RWPE2 (cell line): ENCODE results near the gene PEAR1.

ENCODE experiments used
- ATAC-seq: fragments of 200-7000 bp; cut with Tn5 transposase; 3 replicates; pipeline ENCODE4 v1.9.1; 2021; ENCODE audit warnings: low read depth
- DNase-seq: peaks from one replicate; pipeline ENCODE4 v3.0.0-alpha.2; 2020; ENCODE audit warnings: low spot score
- H3K27ac ChIP-seq: fragments of 450-650 bp; 2 replicates; pipeline ENCODE4 v1.5.1; 2017; ENCODE audit warnings: mild to moderate bottlenecking; ENCODE audit not compliant: poor library complexity, severe bottlenecking
- H3K27me3 ChIP-seq: fragments of 250-450 bp; sonication (Bioruptor Pico); 2 replicates; pipeline ENCODE4 v1.5.1; 2021; ENCODE audit warnings: mild to moderate bottlenecking, moderate library complexity; ENCODE audit not compliant: insufficient read depth, poor library complexity, severe bottlenecking
- H3K36me3 ChIP-seq: fragments of 250-450 bp; sonication (Bioruptor Pico); 2 replicates; pipeline ENCODE4 v1.5.1; 2020; ENCODE audit warnings: low read depth, mild to moderate bottlenecking, moderate library complexity
- H3K4me1 ChIP-seq: fragments of 250-450 bp; sonication (Bioruptor Pico); 2 replicates; pipeline ENCODE4 v1.5.1; 2021; ENCODE audit warnings: mild to moderate bottlenecking, moderate library complexity; ENCODE audit not compliant: insufficient read depth, poor library complexity, severe bottlenecking
- H3K4me3 ChIP-seq: fragments of 250-450 bp; sonication (Bioruptor Pico); 2 replicates; pipeline ENCODE4 v1.5.1; 2021; ENCODE audit warnings: mild to moderate bottlenecking, moderate library complexity; ENCODE audit not compliant: severe bottlenecking
- H3K9me3 ChIP-seq: fragments of 250-450 bp; sonication (Bioruptor Pico); 2 replicates; pipeline ENCODE4 v1.5.1; 2021; ENCODE audit warnings: mild to moderate bottlenecking, moderate library complexity; ENCODE audit not compliant: severe bottlenecking
- TF ChIP-seq, protein P1 (sequence below): fragments of 450-650 bp; IDR thresholded peaks from one replicate; pipeline ENCODE4 v1.5.1; 2017; ENCODE audit warnings: mild to moderate bottlenecking, moderate library complexity; ENCODE audit not compliant: poor library complexity, severe bottlenecking

Gene PEAR1

DNA sequence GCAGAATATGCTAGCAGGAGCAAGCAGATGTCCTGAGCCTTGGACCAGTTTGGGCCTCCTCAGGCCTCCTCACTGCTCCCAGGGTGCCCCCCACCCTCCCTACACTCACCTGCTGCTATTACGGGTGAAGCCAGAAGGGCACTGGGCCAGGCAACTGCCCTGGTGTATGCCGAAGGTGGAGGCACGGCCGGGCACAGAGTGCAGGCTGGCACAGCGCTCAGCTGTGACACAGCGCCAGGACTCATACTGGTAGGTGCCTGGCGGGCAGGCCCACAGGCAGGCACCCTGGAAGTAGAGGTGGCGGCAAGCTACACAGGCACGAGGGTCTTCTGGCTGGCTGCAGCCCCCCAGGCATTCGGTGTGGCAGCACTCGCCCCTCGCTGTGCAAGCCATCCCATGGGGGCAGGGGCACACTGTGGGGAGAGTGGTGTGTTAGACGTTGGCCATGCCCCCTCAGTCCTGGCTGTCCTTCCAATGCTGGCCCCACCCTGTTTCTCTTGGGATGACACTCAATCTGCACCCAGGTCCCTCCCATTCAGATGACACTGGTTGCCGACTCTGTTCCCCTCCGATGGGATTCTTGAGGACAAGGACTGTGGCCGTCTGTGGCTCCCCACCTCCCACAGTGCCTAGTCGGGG, 41.6 kb upstream of the PEAR1 start:
- Histone ChIP-seq H3K9me3 (no peaks in the 10 kb centered on the region), H3K27me3 (no peaks in the 10 kb centered on the region), H3K27ac (no peak overlapping the region), H3K4me3 (no peak overlapping the region), H3K4me1 (no peaks in the 10 kb centered on the region), H3K36me3 (no peaks in the 10 kb centered on the region)
- ATAC-seq (no peak), DNase-seq (no peak)
- TF ChIP-seq, protein P1, sequence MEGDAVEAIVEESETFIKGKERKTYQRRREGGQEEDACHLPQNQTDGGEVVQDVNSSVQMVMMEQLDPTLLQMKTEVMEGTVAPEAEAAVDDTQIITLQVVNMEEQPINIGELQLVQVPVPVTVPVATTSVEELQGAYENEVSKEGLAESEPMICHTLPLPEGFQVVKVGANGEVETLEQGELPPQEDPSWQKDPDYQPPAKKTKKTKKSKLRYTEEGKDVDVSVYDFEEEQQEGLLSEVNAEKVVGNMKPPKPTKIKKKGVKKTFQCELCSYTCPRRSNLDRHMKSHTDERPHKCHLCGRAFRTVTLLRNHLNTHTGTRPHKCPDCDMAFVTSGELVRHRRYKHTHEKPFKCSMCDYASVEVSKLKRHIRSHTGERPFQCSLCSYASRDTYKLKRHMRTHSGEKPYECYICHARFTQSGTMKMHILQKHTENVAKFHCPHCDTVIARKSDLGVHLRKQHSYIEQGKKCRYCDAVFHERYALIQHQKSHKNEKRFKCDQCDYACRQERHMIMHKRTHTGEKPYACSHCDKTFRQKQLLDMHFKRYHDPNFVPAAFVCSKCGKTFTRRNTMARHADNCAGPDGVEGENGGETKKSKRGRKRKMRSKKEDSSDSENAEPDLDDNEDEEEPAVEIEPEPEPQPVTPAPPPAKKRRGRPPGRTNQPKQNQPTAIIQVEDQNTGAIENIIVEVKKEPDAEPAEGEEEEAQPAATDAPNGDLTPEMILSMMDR, result no peak

DNA sequence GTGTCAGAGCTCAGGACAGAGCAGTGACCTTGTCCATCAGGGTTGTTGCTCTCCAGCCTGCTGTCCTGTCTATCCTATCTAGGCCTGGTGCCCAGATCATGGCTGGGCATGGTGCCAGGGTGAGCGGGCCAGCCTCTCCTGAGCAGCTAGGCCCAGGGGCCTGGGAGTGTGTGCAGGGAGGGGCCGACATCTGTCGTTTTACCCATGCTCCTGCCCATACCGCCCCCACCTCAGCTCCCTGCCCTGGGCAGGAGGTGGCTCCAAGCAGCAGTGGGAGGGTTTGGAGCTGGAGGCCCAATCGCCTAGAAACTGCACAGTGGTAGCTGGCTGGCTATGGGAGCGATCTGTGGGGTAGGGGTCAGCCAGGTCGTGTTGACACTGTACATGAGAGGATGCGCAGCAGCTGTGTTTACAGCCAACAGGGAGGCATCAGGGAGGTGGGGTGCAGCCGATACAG, 41.1 kb upstream of the PEAR1 start:
- TF ChIP-seq, protein P1, result no peak
- Histone ChIP-seq H3K9me3 (no peaks in the 10 kb centered on the region), H3K27me3 (no peaks in the 10 kb centered on the region), H3K36me3 (no peaks in the 10 kb centered on the region), H3K4me3 (no peak overlapping the region), H3K27ac (no peak overlapping the region), H3K4me1 (no peaks in the 10 kb centered on the region)
- ATAC-seq, result no peak
- DNase-seq, result no peak

DNA sequence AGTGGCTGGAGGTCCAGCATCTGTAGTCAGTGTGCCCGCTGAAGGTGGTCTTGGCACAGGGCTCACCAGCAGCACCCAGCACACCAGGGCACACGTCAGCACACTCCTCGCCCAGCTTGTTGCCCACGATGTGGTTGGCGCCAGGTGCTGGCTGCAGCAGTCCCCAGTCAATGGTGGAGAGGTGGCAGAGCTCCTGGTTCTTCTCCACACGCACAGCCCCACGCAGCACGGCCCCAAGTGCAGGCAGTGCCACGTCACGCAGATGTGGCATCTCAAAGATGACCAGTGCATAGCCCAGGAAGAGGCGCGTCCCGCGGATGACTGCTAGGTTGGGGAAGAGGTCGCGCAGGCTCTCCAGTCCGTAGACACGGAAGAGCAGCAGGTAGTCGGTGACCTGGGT, 39.8 kb upstream of the PEAR1 start:
- Histone ChIP-seq H3K4me3 (no peak overlapping the region), H3K4me1 (no peaks in the 10 kb centered on the region), H3K27me3 (peaks cover 6% of the 10 kb centered on the region), H3K9me3 (no peaks in the 10 kb centered on the region), H3K27ac (no peak overlapping the region), H3K36me3 (no peaks in the 10 kb centered on the region)
- TF ChIP-seq, protein P1, result no peak
- ATAC-seq (no peak), DNase-seq (no peak)

DNA sequence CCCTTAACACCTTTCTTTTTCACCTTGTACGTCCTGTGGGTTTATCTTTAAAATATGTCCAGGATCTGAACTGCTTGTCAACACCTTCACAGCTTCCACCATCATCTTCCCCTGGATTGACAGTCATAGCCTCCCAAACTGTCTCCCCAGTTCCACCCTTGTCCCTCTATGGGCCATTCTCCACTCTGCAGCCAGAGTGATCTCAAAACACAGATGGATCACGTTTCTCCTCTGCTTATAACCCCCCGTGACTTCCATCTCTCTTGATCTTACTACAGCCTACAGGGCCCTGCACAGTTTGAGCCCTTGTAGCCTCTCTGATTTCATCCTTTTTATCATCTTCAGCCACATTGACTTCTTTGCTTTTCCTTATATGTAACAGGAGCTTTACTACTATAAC, 38.9 kb upstream of the PEAR1 start:
- TF ChIP-seq, protein P1, result no peak
- H3K9me3 ChIP-seq, result no peaks in the 10 kb centered on the region
- H3K27me3 ChIP-seq, result peaks cover 15% of the 10 kb centered on the region
- DNase-seq (no peak), ATAC-seq (no peak)
- no peak overlapping the region for H3K27ac ChIP-seq
- H3K4me3 ChIP-seq, result no peak overlapping the region
- no peaks in the 10 kb centered on the region for H3K4me1 ChIP-seq
- H3K36me3 ChIP-seq, result no peaks in the 10 kb centered on the region

DNA sequence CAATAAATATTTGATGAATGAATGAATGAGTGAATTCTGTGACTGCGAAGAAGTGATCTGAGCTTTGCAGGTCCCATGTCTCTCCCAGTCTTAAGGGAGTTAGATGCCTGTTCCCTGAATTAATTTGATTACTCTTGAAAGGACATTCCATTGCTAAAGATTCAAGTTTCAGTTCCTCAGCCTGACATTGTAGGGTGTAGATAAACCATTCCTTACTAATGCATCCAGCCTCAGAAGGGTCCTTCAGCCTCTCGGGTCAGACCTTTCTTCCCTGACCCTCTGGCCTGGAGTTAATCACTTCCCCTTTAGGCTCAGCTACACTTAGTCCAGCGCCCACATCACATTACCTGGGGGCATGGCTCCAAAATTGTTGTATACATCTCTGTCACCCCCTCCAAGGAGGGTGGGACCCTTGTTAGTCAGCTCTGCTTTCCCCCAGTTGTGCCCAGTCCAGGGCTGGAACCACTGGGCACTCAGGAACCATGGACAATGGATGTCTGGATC, 37.2 kb upstream of the PEAR1 start:
- DNase-seq (no peak), ATAC-seq (no peak)
- no peaks in the 10 kb centered on the region for H3K36me3 ChIP-seq
- peaks cover 32% of the 10 kb centered on the region for H3K27me3 ChIP-seq
- H3K9me3 ChIP-seq, result no peaks in the 10 kb centered on the region
- H3K27ac ChIP-seq, result no peak overlapping the region
- H3K4me1 ChIP-seq, result no peaks in the 10 kb centered on the region
- TF ChIP-seq, protein P1, result no peak
- H3K4me3 ChIP-seq, result no peak overlapping the region
